Activated T-cell treated with anti-CD3 and anti-CD28 coated beads, Interleukin-2, amount 50 U/mL, for 24 hours (primary cell): Measurements from ENCODE around the gene TTLL11.

Source experiments
- DNase-seq: peaks from one replicate; pipeline ENCODE4 v3.0.0-alpha.2; 2020
- H3K27ac Mint-ChIP-seq: 2 replicates; pipeline ENCODE4 v1.8.0; 2020; ENCODE audit warnings: mild to moderate bottlenecking, mixed read lengths
- H3K27me3 Mint-ChIP-seq: 2 replicates; pipeline ENCODE4 v1.8.0; 2020; ENCODE audit warnings: mixed read lengths
- H3K36me3 Mint-ChIP-seq: 2 replicates; pipeline ENCODE4 v1.8.0; 2020; ENCODE audit warnings: low read depth, mixed read lengths
- H3K4me1 Mint-ChIP-seq: 2 replicates; pipeline ENCODE4 v1.8.0; 2020; ENCODE audit warnings: low read depth, mixed read lengths
- H3K4me3 Mint-ChIP-seq: 2 replicates; pipeline ENCODE4 v1.8.0; 2020; ENCODE audit warnings: mild to moderate bottlenecking, moderate library complexity, mixed read lengths
- H3K9me3 Mint-ChIP-seq: 2 replicates; pipeline ENCODE4 v1.8.0; 2020; ENCODE audit warnings: mixed read lengths

TTLL11 gene

GRCh38 chr9:121943463-121943862, 149.6 kb downstream of the TTLL11 start:
- no peaks in the 10 kb centered on the region for H3K27me3 Mint-ChIP-seq

GRCh38 chr9:121942866-121943382, 150.2 kb downstream of the TTLL11 start:
- Mint-ChIP-seq H3K36me3 (no peaks in the 10 kb centered on the region), H3K9me3 (no peaks in the 10 kb centered on the region), H3K27ac (no peak overlapping the region), H3K4me3 (no peak overlapping the region), H3K27me3 (no peaks in the 10 kb centered on the region), H3K4me1 (no peaks in the 10 kb centered on the region)
- DNase-seq, result no peak

More at GRCh38 chr9:121943463-121943862, 149.6 kb downstream of the TTLL11 start:
- Mint-ChIP-seq H3K4me3 (no peak overlapping the region), H3K9me3 (no peaks in the 10 kb centered on the region), H3K4me1 (no peaks in the 10 kb centered on the region), H3K27ac (no peak overlapping the region), H3K36me3 (no peaks in the 10 kb centered on the region)
- DNase-seq, result no peak

- H3K4me1 Mint-ChIP-seq, result no peaks in the 10 kb centered on the region
- H3K9me3 Mint-ChIP-seq, result no peaks in the 10 kb centered on the region
Measured at GRCh38 chr9:121942313-121942712, 150.8 kb downstream of the TTLL11 start.

GRCh38 chr9:121939643-121940042, 153.5 kb downstream of the TTLL11 start:
- Mint-ChIP-seq H3K4me1 (no peaks in the 10 kb centered on the region), H3K9me3 (no peaks in the 10 kb centered on the region), H3K4me3 (no peak overlapping the region), H3K27me3 (no peaks in the 10 kb centered on the region), H3K36me3 (no peaks in the 10 kb centered on the region), H3K27ac (no peak overlapping the region)
- no peak for DNase-seq

More at GRCh38 chr9:121942313-121942712, 150.8 kb downstream of the TTLL11 start:
- Mint-ChIP-seq H3K36me3 (no peaks in the 10 kb centered on the region), H3K27me3 (no peaks in the 10 kb centered on the region), H3K27ac (no peak overlapping the region), H3K4me3 (no peak overlapping the region)
- no peak for DNase-seq

- no peaks in the 10 kb centered on the region for H3K9me3 Mint-ChIP-seq
- H3K27ac Mint-ChIP-seq, result no peak overlapping the region
- H3K27me3 Mint-ChIP-seq, result no peaks in the 10 kb centered on the region
- H3K4me3 Mint-ChIP-seq, result no peak overlapping the region
- H3K36me3 Mint-ChIP-seq, result no peaks in the 10 kb centered on the region
- no peaks in the 10 kb centered on the region for H3K4me1 Mint-ChIP-seq
- no peak for DNase-seq
Measured at GRCh38 chr9:121938621-121939020, 154.5 kb downstream of the TTLL11 start.

GRCh38 chr9:121937240-121937639, 155.9 kb downstream of the TTLL11 start:
- Mint-ChIP-seq H3K4me1 (no peaks in the 10 kb centered on the region), H3K4me3 (no peak overlapping the region), H3K9me3 (no peaks in the 10 kb centered on the region), H3K27me3 (no peaks in the 10 kb centered on the region), H3K27ac (no peak overlapping the region), H3K36me3 (no peaks in the 10 kb centered on the region)
- no peak for DNase-seq

GRCh38 chr9:121935739-121936138, 157.4 kb downstream of the TTLL11 start:
- Mint-ChIP-seq H3K4me3 (no peak overlapping the region), H3K27me3 (no peaks in the 10 kb centered on the region), H3K9me3 (no peaks in the 10 kb centered on the region), H3K27ac (no peak overlapping the region), H3K4me1 (no peaks in the 10 kb centered on the region), H3K36me3 (no peaks in the 10 kb centered on the region)
- no peak for DNase-seq

- Mint-ChIP-seq H3K27me3 (no peaks in the 10 kb centered on the region), H3K4me3 (no peak overlapping the region), H3K27ac (no peak overlapping the region), H3K4me1 (no peaks in the 10 kb centered on the region), H3K36me3 (no peaks in the 10 kb centered on the region), H3K9me3 (no peaks in the 10 kb centered on the region)
- no peak for DNase-seq
Measured at GRCh38 chr9:121930956-121931355, 162.2 kb downstream of the TTLL11 start.

GRCh38 chr9:121929893-121930875, 162.9 kb downstream of the TTLL11 start:
- DNase-seq, result no peak
- H3K4me3 Mint-ChIP-seq, result no peak overlapping the region
- no peaks in the 10 kb centered on the region for H3K36me3 Mint-ChIP-seq
- no peaks in the 10 kb centered on the region for H3K9me3 Mint-ChIP-seq
- no peaks in the 10 kb centered on the region for H3K27me3 Mint-ChIP-seq
- no peaks in the 10 kb centered on the region for H3K4me1 Mint-ChIP-seq
- H3K27ac Mint-ChIP-seq, result no peak overlapping the region

- H3K4me1 Mint-ChIP-seq, result no peaks in the 10 kb centered on the region
- no peak for DNase-seq
Measured at GRCh38 chr9:121927636-121928035, 165.5 kb downstream of the TTLL11 start.

GRCh38 chr9:121927081-121927480, 166.0 kb downstream of the TTLL11 start:
- Mint-ChIP-seq H3K4me3 (no peak overlapping the region), H3K4me1 (no peaks in the 10 kb centered on the region), H3K9me3 (no peaks in the 10 kb centered on the region), H3K27ac (no peak overlapping the region), H3K27me3 (no peaks in the 10 kb centered on the region), H3K36me3 (no peaks in the 10 kb centered on the region)
- no peak for DNase-seq

More at GRCh38 chr9:121927636-121928035, 165.5 kb downstream of the TTLL11 start:
- Mint-ChIP-seq H3K4me3 (no peak overlapping the region), H3K9me3 (no peaks in the 10 kb centered on the region), H3K27me3 (no peaks in the 10 kb centered on the region), H3K36me3 (no peaks in the 10 kb centered on the region), H3K27ac (no peak overlapping the region)

- no peaks in the 10 kb centered on the region for H3K4me1 Mint-ChIP-seq
- H3K4me3 Mint-ChIP-seq, result no peak overlapping the region
- DNase-seq, result no peak
- no peaks in the 10 kb centered on the region for H3K36me3 Mint-ChIP-seq
- no peaks in the 10 kb centered on the region for H3K27me3 Mint-ChIP-seq
- H3K9me3 Mint-ChIP-seq, result no peaks in the 10 kb centered on the region
- H3K27ac Mint-ChIP-seq, result no peak overlapping the region
Measured at GRCh38 chr9:121926351-121926801, 166.7 kb downstream of the TTLL11 start.

- Mint-ChIP-seq H3K36me3 (no peaks in the 10 kb centered on the region), H3K9me3 (no peaks in the 10 kb centered on the region), H3K27ac (no peak overlapping the region), H3K4me3 (no peak overlapping the region), H3K27me3 (no peaks in the 10 kb centered on the region), H3K4me1 (no peaks in the 10 kb centered on the region)
- DNase-seq, result no peak
Measured at GRCh38 chr9:121925935-121926334, 167.2 kb downstream of the TTLL11 start.

GRCh38 chr9:121924700-121925099, 168.4 kb downstream of the TTLL11 start:
- H3K4me3 Mint-ChIP-seq, result no peak overlapping the region
- H3K4me1 Mint-ChIP-seq, result no peaks in the 10 kb centered on the region
- H3K27me3 Mint-ChIP-seq, result no peaks in the 10 kb centered on the region
- no peak overlapping the region for H3K27ac Mint-ChIP-seq
- no peaks in the 10 kb centered on the region for H3K36me3 Mint-ChIP-seq
- DNase-seq, result no peak
- H3K9me3 Mint-ChIP-seq, result no peaks in the 10 kb centered on the region

- Mint-ChIP-seq H3K36me3 (no peaks in the 10 kb centered on the region), H3K27ac (no peak overlapping the region), H3K4me1 (no peaks in the 10 kb centered on the region), H3K4me3 (no peak overlapping the region), H3K9me3 (no peaks in the 10 kb centered on the region), H3K27me3 (no peaks in the 10 kb centered on the region)
- no peak for DNase-seq
Measured at GRCh38 chr9:121921444-121921843, 171.7 kb downstream of the TTLL11 start.
